Duodenal mucosa (tissue), 2 donors: Measurements from ENCODE around the gene PTPRM.

Experiments used
- H3K27ac ChIP-seq: one replicate; pipeline ENCODE4 v1.7.0; 2013; ENCODE audit warnings: low read depth, low read length
- H3K27me3 ChIP-seq, 2 donors: one replicate each; pipeline ENCODE4 v1.7.0; 2013; ENCODE audit warnings: low read length in 2 of 2, control low read depth in 1 of 2; ENCODE audit not compliant: insufficient read depth in 2 of 2, control insufficient read depth in 1 of 2
- H3K36me3 ChIP-seq, 2 donors: one replicate each; pipeline ENCODE4 v1.7.0; 2013; ENCODE audit warnings: low read length in 2 of 2, control low read depth in 1 of 2; ENCODE audit not compliant: insufficient read depth in 2 of 2, control insufficient read depth in 1 of 2
- H3K4me1 ChIP-seq, 2 donors: one replicate each; pipeline ENCODE4 v1.7.0; 2013; ENCODE audit warnings: low read length in 2 of 2, control low read depth in 1 of 2; ENCODE audit not compliant: insufficient read depth in 2 of 2, control insufficient read depth in 1 of 2
- H3K4me3 ChIP-seq, 2 donors: one replicate each; pipeline ENCODE4 v1.7.0; 2013; ENCODE audit warnings: low read length in 2 of 2, low read depth in 1 of 2
- H3K9ac ChIP-seq, 2 donors: one replicate each; pipeline ENCODE4 v1.7.0; 2013; ENCODE audit warnings: low read length in 2 of 2, low read depth in 1 of 2
- H3K9me3 ChIP-seq, 2 donors: one replicate each; pipeline ENCODE4 v1.7.0; 2013; ENCODE audit warnings: low read length in 2 of 2, control low read depth in 1 of 2; ENCODE audit not compliant: control insufficient read depth in 1 of 2

PTPRM gene

DNA sequence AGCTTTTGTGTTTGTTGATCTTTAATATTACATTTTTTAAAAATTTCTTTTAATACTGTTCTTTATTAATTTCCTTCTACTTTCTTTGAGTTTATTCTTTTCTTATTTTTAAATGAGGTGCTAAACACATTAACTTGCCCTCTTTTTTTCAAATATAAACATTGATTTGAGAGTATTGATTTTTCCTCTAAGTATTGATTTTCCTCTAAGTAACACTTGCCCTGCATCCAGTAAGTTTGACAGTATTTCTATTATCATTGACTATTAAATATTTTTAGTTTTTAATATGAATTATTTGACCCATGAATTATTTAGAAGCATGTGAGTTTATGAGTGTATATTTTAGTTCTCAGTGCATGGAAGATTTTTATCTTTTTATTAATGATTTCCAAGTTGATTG is 705.1 kb downstream of the PTPRM start:
- Histone ChIP-seq H3K4me3 (no peak overlapping the region), H3K27me3 (no peaks in the 10 kb centered on the region), H3K36me3 (no peaks in the 10 kb centered on the region), H3K9me3 (no peaks in the 10 kb centered on the region), H3K27ac (no peak overlapping the region), H3K9ac (no peak overlapping the region), H3K4me1 (no peaks in the 10 kb centered on the region)

DNA sequence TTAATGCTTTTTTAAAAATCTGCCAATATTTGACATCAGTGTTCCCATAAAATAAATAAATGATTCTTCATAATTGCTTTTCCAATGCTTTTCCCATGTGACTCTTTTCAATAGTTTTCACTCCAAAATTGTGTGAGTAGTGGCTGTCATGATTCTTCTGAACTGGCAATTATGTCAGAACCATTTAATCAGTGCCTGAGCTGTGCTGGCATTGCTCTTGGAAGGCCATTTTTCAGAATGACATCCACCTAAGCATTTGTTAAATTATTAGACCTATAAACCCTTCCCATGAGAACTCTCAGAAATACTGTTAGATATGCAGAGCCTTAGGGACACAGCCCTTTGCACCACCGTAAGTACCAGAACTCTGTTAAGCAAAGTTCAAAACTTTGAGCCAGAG is 707.3 kb downstream of the PTPRM start:
- Histone ChIP-seq H3K9me3 (no peaks in the 10 kb centered on the region), H3K27me3 (no peaks in the 10 kb centered on the region), H3K4me1 (no peaks in the 10 kb centered on the region), H3K4me3 (no peak overlapping the region), H3K9ac (no peak overlapping the region), H3K36me3 (no peaks in the 10 kb centered on the region), H3K27ac (no peak overlapping the region)

- no peak overlapping the region for H3K27ac ChIP-seq
- H3K36me3 ChIP-seq = no peaks in the 10 kb centered on the region
- H3K27me3 ChIP-seq = no peaks in the 10 kb centered on the region
- H3K9me3 ChIP-seq = no peaks in the 10 kb centered on the region
- no peaks in the 10 kb centered on the region for H3K4me1 ChIP-seq
- no peak overlapping the region for H3K4me3 ChIP-seq
- no peak overlapping the region for H3K9ac ChIP-seq
Observed at GRCh38 chr18:8276406-8276805, 709.3 kb downstream of the PTPRM start.

GRCh38 chr18:8277270-8277669 is 710.2 kb downstream of the PTPRM start:
- Histone ChIP-seq H3K9ac (no peak overlapping the region), H3K36me3 (no peaks in the 10 kb centered on the region), H3K27ac (no peak overlapping the region), H3K27me3 (no peaks in the 10 kb centered on the region), H3K4me1 (no peaks in the 10 kb centered on the region), H3K4me3 (no peak overlapping the region), H3K9me3 (no peaks in the 10 kb centered on the region)

- no peaks in the 10 kb centered on the region for H3K9me3 ChIP-seq
- no peak overlapping the region for H3K9ac ChIP-seq
- no peaks in the 10 kb centered on the region for H3K27me3 ChIP-seq
- H3K36me3 ChIP-seq = no peaks in the 10 kb centered on the region
- H3K4me1 ChIP-seq = no peaks in the 10 kb centered on the region
- H3K4me3 ChIP-seq = no peak overlapping the region
- H3K27ac ChIP-seq = no peak overlapping the region
Observed at GRCh38 chr18:8279346-8279745, 712.2 kb downstream of the PTPRM start.

- no peaks in the 10 kb centered on the region for H3K36me3 ChIP-seq
Observed at GRCh38 chr18:8279781-8280330, 712.7 kb downstream of the PTPRM start.

GRCh38 chr18:8283891-8284585 is 716.9 kb downstream of the PTPRM start:
- Histone ChIP-seq H3K27me3 (no peaks in the 10 kb centered on the region), H3K27ac (no peak overlapping the region), H3K9ac (no peak overlapping the region), H3K36me3 (no peaks in the 10 kb centered on the region), H3K4me3 (no peak overlapping the region), H3K9me3 (no peaks in the 10 kb centered on the region), H3K4me1 (no peaks in the 10 kb centered on the region)

More at GRCh38 chr18:8279781-8280330, 712.7 kb downstream of the PTPRM start:
- Histone ChIP-seq H3K9me3 (no peaks in the 10 kb centered on the region), H3K4me3 (no peak overlapping the region), H3K27me3 (no peaks in the 10 kb centered on the region), H3K4me1 (no peaks in the 10 kb centered on the region), H3K9ac (no peak overlapping the region), H3K27ac (no peak overlapping the region)

DNA sequence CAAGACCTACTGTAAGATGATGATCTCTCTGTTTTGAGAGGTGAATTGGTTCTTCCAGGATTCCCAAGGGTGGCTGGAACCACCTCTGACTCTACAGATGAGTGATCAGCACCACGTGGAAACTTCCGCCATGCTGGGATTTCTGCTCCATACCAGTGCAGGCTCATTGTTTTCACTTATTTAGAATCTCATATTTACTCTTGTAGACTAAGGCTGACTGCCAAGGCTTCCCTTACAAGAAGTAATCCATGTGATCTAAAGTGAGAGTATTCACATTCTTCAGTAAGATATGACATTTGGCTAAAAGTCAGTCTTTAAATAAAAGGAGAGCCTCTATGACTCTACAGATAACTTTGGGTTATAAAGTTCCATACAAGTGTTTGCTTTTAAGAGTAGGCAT is 719.2 kb downstream of the PTPRM start:
- Histone ChIP-seq H3K27me3 (no peaks in the 10 kb centered on the region), H3K36me3 (no peaks in the 10 kb centered on the region), H3K4me1 (no peaks in the 10 kb centered on the region), H3K9ac (no peak overlapping the region), H3K9me3 (no peaks in the 10 kb centered on the region), H3K27ac (no peak overlapping the region), H3K4me3 (no peak overlapping the region)

GRCh38 chr18:8287196-8287885 is 720.2 kb downstream of the PTPRM start:
- Histone ChIP-seq H3K9me3 (no peaks in the 10 kb centered on the region), H3K9ac (no peak overlapping the region), H3K27me3 (no peaks in the 10 kb centered on the region), H3K36me3 (no peaks in the 10 kb centered on the region), H3K4me3 (no peak overlapping the region), H3K4me1 (no peaks in the 10 kb centered on the region), H3K27ac (no peak overlapping the region)

DNA sequence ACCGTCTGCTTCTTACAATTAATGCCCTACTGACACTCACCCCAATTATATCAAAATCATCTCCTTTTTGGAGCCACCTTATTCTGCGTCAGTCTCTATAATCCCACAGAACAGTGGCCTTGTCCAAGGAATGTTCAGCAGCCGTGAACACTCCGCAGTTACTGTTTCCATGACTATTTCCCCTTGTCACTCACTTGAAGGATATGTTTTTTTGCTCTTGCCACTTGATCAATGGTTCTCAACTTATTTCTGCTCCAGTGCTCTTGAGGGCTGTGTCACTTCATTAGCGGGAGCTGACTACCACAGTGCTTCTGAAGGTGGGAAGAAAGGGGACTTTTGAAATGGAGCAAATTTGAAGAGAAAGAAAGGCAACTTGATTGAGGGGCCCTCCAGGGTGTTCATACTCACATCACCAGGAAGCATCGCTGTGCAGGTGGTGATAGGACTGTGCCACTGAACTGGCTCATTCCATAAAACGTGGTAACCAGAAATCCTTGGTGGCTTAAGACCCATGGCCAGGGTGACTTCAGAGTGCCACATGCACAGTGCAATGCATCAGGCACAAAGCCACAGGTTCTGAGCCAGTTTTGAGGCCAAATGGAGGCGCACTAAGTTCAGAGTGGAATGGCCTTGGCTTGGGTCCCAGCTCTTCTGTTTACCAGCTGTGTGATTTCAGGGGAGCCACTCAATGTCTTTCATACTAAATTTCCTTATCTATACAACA is 721.5 kb downstream of the PTPRM start:
- H3K36me3 ChIP-seq = no peaks in the 10 kb centered on the region
- H3K4me1 ChIP-seq = no peaks in the 10 kb centered on the region
- H3K9me3 ChIP-seq = no peaks in the 10 kb centered on the region
- H3K27ac ChIP-seq = no peak overlapping the region
- no peaks in the 10 kb centered on the region for H3K27me3 ChIP-seq
- no peak overlapping the region for H3K9ac ChIP-seq
- H3K4me3 ChIP-seq = no peak overlapping the region
